Pancreas (tissue), 10 donors: ENCODE results near the gene TFAP2A. TPM values are rescaled to one million over a fixed set of nuclear protein-coding genes. Genes with fewer than 3 reads are reported as not detected.

Experiments
- ATAC-seq, 4 donors: fragments of 200-7000 bp; cut with Tn5 transposase; one replicate each; pipeline versions ENCODE4 v1.8.0 to v1.9.1; 2020; ENCODE audit warnings: mild to moderate bottlenecking in 4 of 4, moderate library complexity in 4 of 4
- DNase-seq, 6 donors: peaks; one replicate each; pipeline ENCODE4 v3.0.0-alpha.2; 2020
- FAIRE-seq: peaks from 2 replicates; lab custom pipeline; 2012; peaks lifted over from hg19 to GRCh38; lab: Jason Lieb, UNC
- H3K27ac ChIP-seq, 4 donors: fragments of 200-600 bp; sonication (generic); 1 replicate in 3 of 4; 2 replicates in 1 of 4; pipeline versions ENCODE4 v1.5.0 to v1.8.0; 2020
- H3K27me3 ChIP-seq, 4 donors: fragments of 200-600 bp; one replicate each; pipeline ENCODE4 v1.8.0; 2021
- H3K36me3 ChIP-seq, 3 donors: fragments of 200-600 bp; sonication (generic) in 1 of 3; one replicate each; pipeline versions ENCODE4 v1.5.0 to v1.8.0; 2020 to 2021
- H3K4me1 ChIP-seq, 3 donors: fragments of 200-600 bp; one replicate each; pipeline ENCODE4 v1.8.0; 2021
- H3K4me3 ChIP-seq, 4 donors: fragments of 200-600 bp; sonication (generic) in 2 of 4; one replicate each; pipeline versions ENCODE4 v1.5.0 to v1.8.0; 2020 to 2021
- H3K9me3 ChIP-seq, 4 donors: fragments of 200-600 bp; one replicate each; pipeline ENCODE4 v1.8.0; 2021
- WGBS, 2 donors: extraction: QIAGEN DNeasy Blood & Tissue Kit; methylation state at CpG; one replicate each; pipeline ENCODE4 v1.1.7; 2013; 5-methylcytosine and 5-hydroxymethylcytosine counted together
- intact Hi-C, 3 donors: fragments of 100-400 bp; cut with DNase I; formaldehyde crosslinking; loops; one replicate each; pipeline versions ENCODE4 v1.11.1 to v1.14.2; 2022
- microRNA-seq, 2 donors: library from miRNA; unstranded; fragments of <30 nt; microRNA quantifications; one replicate each; pipeline versions ENCODE4 to v1.1.0, GENCODE V29; 2019 to 2020
- polyA plus RNA-seq, 2 donors: library from polyadenylated mRNA; stranded (reverse); fragments of 200-250 nt; gene quantifications; one replicate each; pipeline ENCODE4 v1.2.3, GENCODE V29; 2013
- total RNA-seq, 6 donors: library from RNA; stranded (reverse); fragmentation: NEBNext Ultra II Directional in 4 of 6; extraction: Animal tissue kit (Norgen Biotek cat#: 25700) in 4 of 6; gene quantifications; one replicate each; pipeline versions ENCODE4 v1.2.1 to v1.2.4, GENCODE V29; 2021 to 2023
- TF ChIP-seq, protein P1 (sequence below), 4 donors: fragments of 200-600 bp; sonication (generic) in 3 of 4; IDR thresholded peaks; one replicate each; pipeline versions ENCODE4 v1.5.0 to v1.8.0; 2021; ENCODE audit warnings: antibody characterized with exemption in 4 of 4
- donor health status: healthy with polysubstance abuse.
- donor health status: DM: no; HTN: no; CAD: no; lungs with moderate emphysema.
- donor health status: DM: no; HTN: no; CAD: no.
- donor health status: control.
- donor health status: control.
- donor health status: Bipolar disorder and iron deficiency.
- donor health status: DM: yes; HTN: yes; CAD: no.
- donor health status: DM: no; HTN: no; CAD: no.
- donor health status: DM: no; HTN: no; CAD: no.
- donor health status: DM: yes; HTN: yes; CAD: no.

Gene TFAP2A
- total and polyA plus RNA-seq, 8 donors, result 0.12 to 1.3 (median 0.23) TPM

DNA sequence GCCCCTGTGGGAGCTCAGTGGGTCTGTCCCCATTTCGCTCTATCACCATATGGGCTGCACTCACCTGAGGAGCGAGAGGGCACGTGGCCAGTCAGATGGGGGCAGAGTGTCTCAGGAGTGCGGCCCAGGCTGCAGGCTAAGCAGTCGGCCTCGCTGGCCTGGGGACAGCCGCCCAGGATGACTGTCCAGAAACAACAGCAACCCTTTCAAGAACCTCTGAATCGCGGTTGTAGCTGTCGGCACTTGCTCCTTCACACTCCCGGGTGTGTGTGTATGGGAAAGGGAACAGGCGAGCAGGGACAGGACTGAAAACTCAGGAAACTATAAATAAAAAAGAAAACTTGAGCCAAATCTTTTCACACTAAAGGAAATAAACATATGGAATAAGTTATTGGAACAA lies 63.1 kb downstream of the TFAP2A start:
- no peaks in the 10 kb centered on the region for H3K36me3 ChIP-seq
- no peaks in the 10 kb centered on the region for H3K9me3 ChIP-seq
- DNase-seq, result no peak
- 63 to 72% methylated on average over 12 of the region's 12 CpGs for WGBS, 2 donors
- no peak overlapping the region for H3K27ac ChIP-seq
- H3K4me3 ChIP-seq, result no peak overlapping the region
- no peaks in the 10 kb centered on the region for H3K27me3 ChIP-seq
- TF ChIP-seq, protein P1, sequence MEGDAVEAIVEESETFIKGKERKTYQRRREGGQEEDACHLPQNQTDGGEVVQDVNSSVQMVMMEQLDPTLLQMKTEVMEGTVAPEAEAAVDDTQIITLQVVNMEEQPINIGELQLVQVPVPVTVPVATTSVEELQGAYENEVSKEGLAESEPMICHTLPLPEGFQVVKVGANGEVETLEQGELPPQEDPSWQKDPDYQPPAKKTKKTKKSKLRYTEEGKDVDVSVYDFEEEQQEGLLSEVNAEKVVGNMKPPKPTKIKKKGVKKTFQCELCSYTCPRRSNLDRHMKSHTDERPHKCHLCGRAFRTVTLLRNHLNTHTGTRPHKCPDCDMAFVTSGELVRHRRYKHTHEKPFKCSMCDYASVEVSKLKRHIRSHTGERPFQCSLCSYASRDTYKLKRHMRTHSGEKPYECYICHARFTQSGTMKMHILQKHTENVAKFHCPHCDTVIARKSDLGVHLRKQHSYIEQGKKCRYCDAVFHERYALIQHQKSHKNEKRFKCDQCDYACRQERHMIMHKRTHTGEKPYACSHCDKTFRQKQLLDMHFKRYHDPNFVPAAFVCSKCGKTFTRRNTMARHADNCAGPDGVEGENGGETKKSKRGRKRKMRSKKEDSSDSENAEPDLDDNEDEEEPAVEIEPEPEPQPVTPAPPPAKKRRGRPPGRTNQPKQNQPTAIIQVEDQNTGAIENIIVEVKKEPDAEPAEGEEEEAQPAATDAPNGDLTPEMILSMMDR (IDR thresholded peaks at IDR 0.05), result no peak
- ATAC-seq, result no peak
- H3K4me1 ChIP-seq, result no peaks in the 10 kb centered on the region
- no peak for FAIRE-seq
- intact Hi-C loops, result no loop called here

DNA sequence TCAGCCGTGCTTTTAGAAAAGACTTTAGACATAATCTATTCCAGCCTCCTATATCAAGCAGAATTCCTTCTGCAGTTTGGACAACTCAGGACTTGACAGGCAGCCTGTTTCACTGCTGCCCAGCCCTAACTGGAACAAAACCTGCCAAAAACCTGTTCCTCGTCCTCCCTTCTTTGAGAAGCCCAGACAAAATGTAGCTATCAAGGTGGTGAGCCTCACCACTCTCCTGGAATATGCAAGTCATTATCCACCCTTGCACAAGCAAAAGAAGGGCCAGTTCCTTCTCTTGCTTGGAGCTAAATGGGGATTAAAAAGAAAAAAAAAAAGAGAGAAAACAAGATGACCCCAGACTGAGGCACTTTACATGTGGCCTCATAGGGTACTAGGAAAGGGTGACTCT lies 64.2 kb downstream of the TFAP2A start:
- no peak for DNase-seq
- no peaks in the 10 kb centered on the region for H3K36me3 ChIP-seq
- TF ChIP-seq, protein P1 (IDR thresholded peaks at IDR 0.05), result no peak
- H3K27ac ChIP-seq, result no peak overlapping the region
- intact Hi-C loops, result no loop called here
- no peaks in the 10 kb centered on the region for H3K9me3 ChIP-seq
- no peak for FAIRE-seq
- 54 to 71% methylated on average over 2 of the region's 2 CpGs for WGBS, 2 donors
- ATAC-seq, result no peak
- H3K4me1 ChIP-seq, result no peaks in the 10 kb centered on the region
- H3K4me3 ChIP-seq, result no peak overlapping the region
- no peaks in the 10 kb centered on the region for H3K27me3 ChIP-seq

DNA sequence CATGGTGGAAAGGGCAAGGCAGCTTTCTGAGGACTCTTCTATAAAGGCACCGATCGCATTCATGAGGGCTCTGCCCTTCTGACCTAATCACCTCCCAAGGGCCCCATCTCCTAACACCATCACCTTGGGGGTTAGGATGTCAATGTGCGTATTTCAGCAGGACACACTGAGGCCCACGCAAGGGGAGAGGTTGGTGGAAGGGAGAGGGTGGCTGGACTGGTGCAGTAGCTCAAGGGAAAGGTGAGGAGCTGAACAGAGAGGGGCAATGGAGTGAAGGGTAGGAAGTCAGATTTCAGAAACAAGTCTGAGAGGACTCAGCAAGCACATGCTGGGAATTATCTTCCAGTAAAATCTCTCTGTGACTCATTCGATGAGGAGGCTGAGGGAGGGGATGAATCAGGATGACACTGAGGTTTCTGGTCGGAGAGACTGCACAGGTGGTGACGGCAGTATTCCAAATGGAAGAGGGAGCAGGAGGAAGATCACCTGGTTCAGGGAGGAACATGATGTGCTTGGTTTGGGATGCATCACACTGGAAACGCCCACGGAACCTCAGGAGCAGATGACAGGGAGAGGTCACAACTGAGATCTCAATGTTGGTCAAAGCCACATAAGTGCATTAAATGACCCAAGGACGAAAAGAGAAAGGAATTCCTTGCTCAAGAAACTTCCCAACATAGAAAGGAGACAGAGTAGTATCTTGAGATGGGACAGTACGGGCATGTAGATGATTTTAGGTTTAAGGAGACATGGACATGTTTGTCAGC lies 67.1 kb downstream of the TFAP2A start:
- H3K27me3 ChIP-seq, result no peaks in the 10 kb centered on the region
- H3K9me3 ChIP-seq, result no peaks in the 10 kb centered on the region
- TF ChIP-seq, protein P1 (IDR thresholded peaks at IDR 0.05), result no peak
- H3K36me3 ChIP-seq, result no peaks in the 10 kb centered on the region
- no peak for ATAC-seq
- H3K4me1 ChIP-seq, result no peaks in the 10 kb centered on the region
- no peak overlapping the region for H3K27ac ChIP-seq
- no peak for DNase-seq
- FAIRE-seq, result no peak
- 69 to 76% methylated on average over 11 of the region's 11 CpGs for WGBS, 2 donors
- H3K4me3 ChIP-seq, result no peak overlapping the region
- intact Hi-C loops, result no loop called here

Small RNA genes lying within 50 kb of the gene (microRNA-seq; reads per million reads assigned to microRNA genes)
- 0 reads per million in 2 donors for gene MIR5689

Other genes with a start within 250 kb of the TFAP2A start
- gene GCNT2, start 106.3 kb upstream of the TFAP2A start, total RNA-seq, result 1 to 10 TPM; 1.5 to 8.3 (median 2.8) TPM
- 1 to 10 TPM in 1 of 2 donors, under 1 TPM in 1; 0.91 to 1.5 TPM for gene GCNT2, start 106.3 kb upstream of the TFAP2A start, polyA plus RNA-seq